HG02623 (cell line): ENCODE results near the gene C2CD2.

Experiments
- ATAC-seq: cut with Tn5 transposase; IDR thresholded peaks from one replicate; pipeline ENCODE4 v1.9.1; 2021; ENCODE audit warnings: moderate library complexity; ENCODE audit not compliant: unreplicated experiment

Gene C2CD2

DNA sequence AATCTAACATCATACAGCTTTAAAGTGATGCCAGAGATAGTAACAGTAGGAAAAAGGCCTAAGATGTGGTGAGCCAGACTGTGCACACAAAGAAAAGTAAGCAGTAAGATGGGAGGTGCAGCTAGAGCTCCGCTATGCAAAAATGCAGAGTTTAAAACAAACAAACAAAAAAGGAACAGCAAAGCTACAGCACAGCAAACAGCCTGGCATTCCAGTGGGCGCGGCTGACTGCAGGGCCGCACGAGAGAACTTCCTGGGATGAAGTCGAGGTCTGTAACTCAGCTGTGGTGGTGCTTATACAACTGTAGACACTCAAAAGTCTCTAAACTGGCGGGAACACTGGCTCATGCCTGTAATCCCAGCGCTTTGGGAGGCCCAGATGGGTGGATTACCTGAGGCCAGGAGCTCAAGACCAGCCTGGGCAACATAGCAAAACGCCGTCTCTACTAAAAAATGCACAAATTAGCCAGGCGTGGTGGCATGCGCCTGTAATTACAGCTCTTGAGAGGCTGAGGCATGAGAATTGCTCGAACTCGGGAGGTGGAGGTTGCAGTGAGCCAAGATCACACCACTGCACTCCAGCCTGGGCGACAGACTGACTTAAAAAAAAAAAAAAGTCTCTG is 104.7 kb downstream of the C2CD2 start:
- no peak for ATAC-seq

DNA sequence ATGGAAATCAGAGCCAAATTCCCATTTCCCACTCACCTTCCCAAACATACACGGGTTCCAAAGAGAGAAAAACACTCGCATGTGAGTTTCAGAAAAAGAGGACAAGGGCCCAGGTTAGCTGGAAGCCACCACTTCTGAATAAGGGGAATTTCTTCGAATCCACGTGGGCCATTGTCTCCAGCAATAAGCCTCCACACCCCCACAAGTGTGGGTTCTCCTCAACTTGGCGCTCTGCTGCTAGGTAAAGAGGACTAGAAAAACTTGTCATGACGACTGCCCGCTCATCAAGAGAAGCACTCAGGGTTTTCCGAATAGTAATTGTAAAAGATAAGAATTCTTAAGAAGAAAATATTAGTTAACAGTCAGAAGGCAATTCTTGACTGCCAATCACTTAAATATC is 105.3 kb downstream of the C2CD2 start:
- ATAC-seq, result no peak

DNA sequence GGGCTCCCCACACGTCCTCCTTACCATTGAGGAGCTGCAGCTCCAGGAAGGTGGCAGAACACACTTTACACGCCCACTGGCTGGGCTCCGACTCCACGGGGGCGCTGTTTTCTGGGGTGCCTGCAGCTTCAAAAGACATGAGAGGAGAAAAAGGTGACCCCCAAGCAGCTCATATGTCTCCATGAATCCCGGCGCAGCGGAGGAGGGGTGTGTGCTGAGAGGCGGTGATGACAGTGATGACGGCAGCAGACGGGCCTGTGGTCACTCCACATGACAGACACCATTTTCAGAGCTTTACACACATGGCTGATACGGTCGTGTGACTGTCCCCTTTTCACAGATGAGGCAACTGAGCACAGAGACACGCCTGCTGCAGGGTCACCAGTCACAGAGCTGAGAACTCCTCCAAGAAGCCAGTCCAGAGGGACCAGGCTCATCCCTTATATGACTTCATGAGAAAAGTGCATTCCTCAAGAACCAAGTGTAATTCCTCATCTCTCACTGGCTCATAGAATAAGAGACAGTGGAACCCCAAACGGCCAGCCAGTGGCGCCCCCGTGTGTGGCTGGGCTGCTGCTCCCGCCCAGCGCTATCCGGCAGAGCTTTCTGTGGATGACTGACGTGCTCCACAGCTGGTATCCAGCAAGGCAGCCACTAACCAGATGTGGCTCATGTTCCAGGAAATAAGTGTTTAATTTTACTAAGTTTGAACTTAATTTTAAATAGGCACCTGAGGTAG is 106.6 kb downstream of the C2CD2 start:
- no peak for ATAC-seq

DNA sequence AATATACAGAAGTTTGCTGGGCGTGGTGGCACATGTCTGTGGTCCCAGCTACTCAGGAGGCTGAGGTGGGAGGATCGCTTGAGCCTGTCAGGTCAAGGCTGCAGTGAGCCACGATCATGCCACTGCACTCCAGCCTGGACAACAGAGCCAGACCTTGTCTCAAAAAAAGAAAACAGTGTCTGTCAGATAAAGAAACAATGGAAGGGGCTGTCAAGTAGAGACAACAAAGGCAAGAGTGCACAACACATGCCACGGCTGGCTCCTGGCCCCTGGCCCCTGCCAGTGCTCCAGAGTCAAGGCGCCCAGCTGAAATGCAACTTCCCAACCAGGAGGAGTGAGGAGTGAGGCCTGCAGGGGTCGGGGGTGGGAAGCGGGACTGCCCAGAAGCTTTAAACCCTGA is 107.3 kb downstream of the C2CD2 start:
- ATAC-seq, result no peak

GRCh38 chr21:41846033-41846317 is 107.8 kb downstream of the C2CD2 start:
- no peak for ATAC-seq

DNA sequence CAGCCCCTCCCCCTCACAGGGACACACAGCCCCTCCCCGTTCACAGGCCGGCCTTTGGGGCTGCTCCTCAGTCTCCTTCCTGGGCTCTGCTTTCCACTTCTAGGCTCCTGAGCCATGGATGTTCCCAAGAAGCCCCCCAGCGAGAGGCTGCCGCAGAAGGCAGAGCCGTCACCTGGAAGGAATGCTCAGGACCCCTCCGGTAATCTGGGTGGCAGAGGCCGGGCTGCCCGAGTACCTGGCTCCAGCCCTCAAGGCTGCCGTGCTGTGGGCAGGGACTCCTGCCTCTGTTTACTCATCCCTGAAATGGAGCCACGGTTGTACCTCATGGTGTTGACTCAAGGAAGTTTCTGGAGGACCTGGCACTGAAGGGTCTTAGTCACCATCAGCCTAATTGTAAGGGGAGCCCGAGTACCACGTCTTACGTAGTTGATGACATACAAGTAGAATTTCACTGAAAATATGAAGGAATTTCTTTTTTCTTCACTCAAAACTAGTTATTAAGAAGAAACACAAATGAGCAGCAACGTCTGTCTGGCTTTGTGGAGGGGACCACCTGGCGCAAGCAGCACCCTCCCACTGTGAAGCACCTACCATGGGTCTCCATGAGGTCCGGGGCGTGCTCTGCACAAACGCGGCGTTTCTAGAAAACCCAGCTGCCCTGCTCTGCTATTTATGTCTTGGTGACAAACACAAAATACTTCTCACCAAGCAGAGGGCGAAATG is 108.3 kb downstream of the C2CD2 start:
- no peak for ATAC-seq

DNA sequence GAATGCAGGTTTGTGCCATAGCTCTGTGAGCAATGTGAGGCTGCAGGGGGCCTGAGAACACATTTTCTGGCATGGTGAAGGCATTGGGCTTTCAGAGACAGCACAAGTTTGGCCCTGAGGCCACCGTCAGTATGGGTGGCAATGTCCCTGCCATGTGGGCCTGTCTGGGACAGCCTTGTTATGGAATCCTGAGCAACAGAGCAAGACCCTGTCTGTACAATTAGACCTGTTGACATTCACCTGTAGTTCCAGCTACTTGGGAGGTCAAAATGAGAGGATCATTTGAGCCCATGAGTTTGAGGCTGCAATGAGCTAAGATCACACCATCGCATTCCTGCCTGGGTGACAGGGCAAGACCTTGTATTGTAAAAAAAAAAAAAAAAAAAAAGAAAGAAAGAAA is 110.2 kb downstream of the C2CD2 start:
- no peak for ATAC-seq

- ATAC-seq, result no peak
Measured at GRCh38 chr21:41840880-41841279, 112.9 kb downstream of the C2CD2 start.

GRCh38 chr21:41839387-41840000 is 114.3 kb downstream of the C2CD2 start:
- no peak for ATAC-seq

GRCh38 chr21:41837756-41838297 is 116.0 kb downstream of the C2CD2 start:
- ATAC-seq, result no peak

- no peak for ATAC-seq
Measured at GRCh38 chr21:41836166-41837015, 117.4 kb downstream of the C2CD2 start.

DNA sequence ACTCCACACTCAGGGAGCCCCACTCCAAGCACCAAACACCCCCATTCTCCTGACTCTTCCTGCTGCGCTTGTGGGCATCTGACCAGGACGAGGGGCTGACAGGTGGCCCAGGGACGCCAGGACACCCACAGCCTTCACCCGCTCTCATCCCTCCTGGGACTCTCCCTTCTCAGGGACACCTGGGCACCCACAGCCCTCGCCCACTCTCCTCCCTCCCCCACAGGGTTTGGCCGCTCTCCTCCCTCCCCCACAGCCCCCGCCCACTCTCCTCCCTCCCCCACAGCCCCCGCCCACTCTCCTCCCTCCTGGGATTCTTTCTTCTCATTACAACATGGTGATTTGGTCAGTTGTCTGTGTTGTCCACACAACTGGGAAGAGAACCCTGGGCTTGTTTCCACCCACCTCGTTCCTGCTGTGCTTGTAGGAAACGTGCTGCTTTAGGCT is 118.1 kb downstream of the C2CD2 start:
- no peak for ATAC-seq
